Tibial nerve (tissue), 4 donors: ENCODE measurements around the gene SLCO2A1. TPM values are rescaled to one million over a fixed set of nuclear protein-coding genes. Genes with fewer than 3 reads are reported as not detected.

Source experiments
- DNase-seq, 2 donors: peaks; one replicate each; pipeline ENCODE4 v3.0.0-alpha.2; 2019; ENCODE audit warnings: low spot score in 2 of 2
- H3K27ac ChIP-seq, 4 donors: fragments of 200-600 bp; sonication (generic) in 3 of 4; one replicate each; pipeline ENCODE4 v1.5.1; 2017 to 2019; ENCODE audit warnings: mild to moderate bottlenecking in 1 of 4
- H3K27me3 ChIP-seq, 2 donors: fragments of 200-600 bp; sonication (generic) in 1 of 2; one replicate each; pipeline versions ENCODE4 v1.5.1 to v1.6.0; 2017 to 2019
- H3K36me3 ChIP-seq, 3 donors: fragments of 200-600 bp; sonication (generic); one replicate each; pipeline ENCODE4 v1.5.1; 2018 to 2019
- H3K4me1 ChIP-seq, 4 donors: fragments of 200-600 bp; sonication (generic) in 3 of 4; one replicate each; pipeline ENCODE4 v1.5.1; 2017 to 2019
- H3K4me3 ChIP-seq, 4 donors: fragments of 200-600 bp; sonication (generic) in 3 of 4; one replicate each; pipeline ENCODE4 v1.5.1; 2017 to 2019; ENCODE audit warnings: mild to moderate bottlenecking in 1 of 4, moderate library complexity in 1 of 4
- H3K9me3 ChIP-seq, 4 donors: fragments of 200-600 bp; sonication (generic) in 3 of 4; one replicate each; pipeline ENCODE4 v1.5.1; 2017 to 2019
- EP300 ChIP-seq, 2 donors: sonication (generic); formaldehyde crosslinking; IDR thresholded peaks; one replicate each; pipeline ENCODE4 v1.6.1; 2017; ENCODE audit warnings: antibody characterized with exemption in 2 of 2, mild to moderate bottlenecking in 1 of 2
- POLR2A ChIP-seq, 2 donors: fragments of 450-650 bp; IDR thresholded peaks; one replicate each; pipeline ENCODE4 v1.6.1; 2017; ENCODE audit warnings: antibody characterized with exemption in 2 of 2, mild to moderate bottlenecking in 2 of 2, moderate library complexity in 2 of 2
- WGBS, 2 donors: methylation state at CpG; one replicate each; pipeline ENCODE4 v1.1.5; 2018; 5-methylcytosine and 5-hydroxymethylcytosine counted together
- total RNA-seq, 4 donors: library from RNA; depleted of rRNA; stranded (reverse); fragments of >200 nt; gene quantifications; one replicate each; pipeline ENCODE4 v1.1.0, GENCODE V29; 2016
- TF ChIP-seq, protein P1 (sequence below), 5 experiments: fragments of 200-600 bp in 3 of 5; fragments of 450-650 bp in 2 of 5; sonication (generic) in 3 of 5; IDR thresholded peaks; one replicate each; pipeline ENCODE4 v1.5.1; 2016 to 2019; ENCODE audit warnings: antibody characterized with exemption in 5 of 5, mild to moderate bottlenecking in 3 of 5, moderate library complexity in 2 of 5

SLCO2A1 gene
- total RNA-seq, 4 donors from 2014 or later, result 8.8 to 22.9 (median 12.2) TPM

DNA sequence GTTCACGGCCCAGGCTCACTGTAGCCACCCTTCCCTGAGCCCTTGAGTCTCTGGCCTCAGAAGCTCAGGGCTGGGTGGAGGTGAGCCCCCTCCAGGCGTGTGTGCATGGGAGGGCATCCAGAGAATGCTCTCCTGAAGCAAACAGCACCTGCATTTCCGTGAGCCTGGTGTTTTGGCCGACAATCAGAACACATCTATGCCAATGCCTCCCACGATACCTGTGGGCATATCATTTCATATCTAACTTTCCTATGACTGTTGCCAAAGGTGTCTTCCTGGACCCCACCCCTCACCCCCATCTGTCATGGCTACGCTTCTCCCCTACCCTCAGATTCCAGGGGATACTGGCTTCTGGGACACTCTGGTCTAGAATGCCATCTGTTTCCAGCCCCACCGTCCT is 80.7 kb downstream of the SLCO2A1 start:
- Histone ChIP-seq H3K4me1 (peaks cover 0 to 15% (median 3%) of the 10 kb centered on the region in 4 donors), H3K36me3 (no peaks in the 10 kb centered on the region), H3K4me3 (no peak overlapping the region), H3K9me3 (peaks cover 0 to 7% (median 0%) of the 10 kb centered on the region in 4 donors), H3K27me3 (no peaks in the 10 kb centered on the region), H3K27ac (no peak overlapping the region)
- 82 to 84% methylated on average over 7 of the region's 7 CpGs for WGBS, 2 donors
- no peak for TF ChIP-seq POLR2A (IDR thresholded peaks at IDR 0.05)
- TF ChIP-seq, protein P1, sequence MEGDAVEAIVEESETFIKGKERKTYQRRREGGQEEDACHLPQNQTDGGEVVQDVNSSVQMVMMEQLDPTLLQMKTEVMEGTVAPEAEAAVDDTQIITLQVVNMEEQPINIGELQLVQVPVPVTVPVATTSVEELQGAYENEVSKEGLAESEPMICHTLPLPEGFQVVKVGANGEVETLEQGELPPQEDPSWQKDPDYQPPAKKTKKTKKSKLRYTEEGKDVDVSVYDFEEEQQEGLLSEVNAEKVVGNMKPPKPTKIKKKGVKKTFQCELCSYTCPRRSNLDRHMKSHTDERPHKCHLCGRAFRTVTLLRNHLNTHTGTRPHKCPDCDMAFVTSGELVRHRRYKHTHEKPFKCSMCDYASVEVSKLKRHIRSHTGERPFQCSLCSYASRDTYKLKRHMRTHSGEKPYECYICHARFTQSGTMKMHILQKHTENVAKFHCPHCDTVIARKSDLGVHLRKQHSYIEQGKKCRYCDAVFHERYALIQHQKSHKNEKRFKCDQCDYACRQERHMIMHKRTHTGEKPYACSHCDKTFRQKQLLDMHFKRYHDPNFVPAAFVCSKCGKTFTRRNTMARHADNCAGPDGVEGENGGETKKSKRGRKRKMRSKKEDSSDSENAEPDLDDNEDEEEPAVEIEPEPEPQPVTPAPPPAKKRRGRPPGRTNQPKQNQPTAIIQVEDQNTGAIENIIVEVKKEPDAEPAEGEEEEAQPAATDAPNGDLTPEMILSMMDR (IDR thresholded peaks at IDR 0.05), result no peak
- TF ChIP-seq EP300 (IDR thresholded peaks at IDR 0.05), result no peak
- DNase-seq, result no peak

DNA sequence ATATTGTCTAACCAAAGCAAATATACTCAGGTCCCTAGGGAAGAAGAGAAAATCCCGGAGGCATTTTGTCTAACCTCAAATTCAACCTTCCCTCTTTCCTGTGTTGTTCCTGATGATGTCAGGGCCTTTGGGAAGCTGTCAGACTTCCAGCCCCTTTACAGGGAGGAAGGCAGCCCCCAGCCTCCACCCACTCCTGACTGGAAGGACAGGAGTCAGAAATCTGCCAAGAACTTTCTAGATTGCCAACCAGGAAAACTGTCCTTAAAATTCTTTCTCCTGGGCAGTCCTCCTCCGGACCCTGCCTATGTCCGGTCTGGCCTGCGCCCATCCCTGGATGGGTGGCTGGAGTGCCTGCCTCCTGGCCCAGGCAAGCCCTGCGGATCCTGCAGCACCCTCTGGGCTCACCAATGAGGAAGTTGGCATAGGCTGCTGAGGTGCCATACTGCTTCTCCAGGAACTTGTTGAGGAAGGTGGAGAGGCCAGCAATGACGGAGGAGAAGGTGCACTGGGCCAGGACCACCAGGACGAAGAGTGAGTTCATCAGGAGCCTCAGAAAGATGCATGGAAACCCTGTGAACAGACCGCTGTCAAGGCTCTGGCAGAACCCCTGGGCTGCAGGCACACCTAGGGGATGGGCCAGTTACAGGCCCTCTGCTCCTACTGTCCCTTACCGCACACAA is 81.5 kb downstream of the SLCO2A1 start:
- Histone ChIP-seq H3K9me3 (peaks cover 0 to 7% (median 0%) of the 10 kb centered on the region in 4 donors), H3K4me3 (no peak overlapping the region), H3K4me1 (peaks cover 0 to 23% (median 3%) of the 10 kb centered on the region in 4 donors), H3K27ac (no peak overlapping the region), H3K27me3 (no peaks in the 10 kb centered on the region), H3K36me3 (no peaks in the 10 kb centered on the region)
- TF ChIP-seq, protein P1 (IDR thresholded peaks at IDR 0.05), result no peak
- TF ChIP-seq POLR2A (IDR thresholded peaks at IDR 0.05) (no peak), EP300 (IDR thresholded peaks at IDR 0.05) (no peak)
- 80 to 90% methylated on average over 8 to 9 of the region's 9 CpGs for WGBS, 2 donors
- DNase-seq, result no peak

DNA sequence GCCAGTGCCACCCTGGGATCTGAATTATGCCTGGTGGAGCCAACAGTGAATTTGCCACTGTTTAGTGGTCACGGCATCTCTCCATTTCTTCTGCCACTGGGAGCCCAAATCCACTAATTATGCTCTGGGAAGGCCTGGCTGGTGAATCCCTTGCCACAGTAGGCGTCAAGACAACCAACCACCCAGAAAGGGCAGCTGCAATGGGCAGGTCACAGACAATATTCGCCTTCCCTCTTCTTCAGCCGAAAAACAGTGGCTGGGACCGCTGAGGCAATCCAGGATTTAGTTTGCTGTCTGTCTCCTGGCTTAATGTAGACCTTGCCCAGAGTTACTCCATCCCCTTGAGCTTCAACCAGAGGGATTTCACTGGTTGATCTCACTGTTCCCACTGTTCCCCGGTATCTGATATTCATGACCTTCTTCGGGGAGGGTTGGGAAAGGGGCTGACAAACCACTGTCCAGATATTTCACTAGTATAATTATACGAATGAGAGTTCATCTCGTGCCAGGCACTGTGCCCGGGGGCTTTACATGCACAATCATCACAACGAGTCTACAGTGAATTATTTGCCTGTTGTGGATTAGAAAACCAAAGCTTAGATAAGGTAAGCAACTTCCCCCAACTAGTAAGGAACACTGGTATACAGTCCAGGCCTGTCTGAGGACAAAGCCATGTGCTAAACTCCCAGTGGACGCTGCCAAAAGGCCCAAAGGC is 84.2 kb downstream of the SLCO2A1 start:
- Histone ChIP-seq H3K9me3 (no peaks in the 10 kb centered on the region), H3K36me3 (no peaks in the 10 kb centered on the region), H3K27ac (peak overlapping the region in 1 of 4 donors; percentile 58), H3K4me1 (peaks cover 0 to 45% (median 6%) of the 10 kb centered on the region in 4 donors), H3K4me3 (no peak overlapping the region), H3K27me3 (no peaks in the 10 kb centered on the region)
- no peak for DNase-seq
- TF ChIP-seq EP300 (IDR thresholded peaks at IDR 0.05) (no peak), POLR2A (IDR thresholded peaks at IDR 0.05) (no peak)
- 81 to 86% methylated on average over 12 of the region's 12 CpGs for WGBS, 2 donors

DNA sequence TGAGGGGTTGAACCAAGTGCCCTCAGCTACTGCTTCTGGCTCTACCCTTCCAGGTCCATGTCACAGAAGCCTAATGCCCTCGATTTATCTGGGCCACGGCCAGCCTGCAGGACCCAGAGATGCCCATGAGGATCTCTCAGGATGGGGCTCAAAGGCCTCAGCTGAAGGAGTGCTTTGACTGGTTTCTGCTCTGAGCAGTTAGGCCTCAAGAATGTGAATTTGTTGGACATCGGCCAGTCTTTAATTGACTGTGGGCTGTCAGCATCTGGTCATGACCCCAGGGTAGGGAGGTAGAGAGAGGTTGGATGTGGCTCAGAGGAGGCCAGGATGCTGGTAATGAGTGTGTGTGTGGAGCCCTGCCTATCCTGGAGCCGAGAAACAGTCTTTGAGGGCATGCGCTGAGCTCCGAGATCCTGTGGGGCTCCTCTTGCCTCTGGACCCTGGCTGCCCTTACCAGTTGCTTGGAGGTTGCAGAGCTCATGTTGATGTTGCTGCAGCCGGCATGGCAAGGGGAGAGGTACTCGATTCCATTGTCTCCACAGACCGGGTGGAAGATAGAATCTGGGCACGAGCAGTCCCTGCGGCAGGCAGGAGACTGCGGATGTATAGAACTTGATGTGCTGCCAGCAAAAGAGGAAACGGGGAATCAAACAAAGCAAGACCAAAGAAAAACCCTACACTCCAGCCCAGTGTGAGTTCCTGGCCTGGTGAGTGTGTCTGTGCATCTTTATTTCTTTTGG is 84.9 kb downstream of the SLCO2A1 start:
- Histone ChIP-seq H3K4me3 (no peak overlapping the region), H3K9me3 (no peaks in the 10 kb centered on the region), H3K36me3 (no peaks in the 10 kb centered on the region), H3K4me1 (peaks cover 0 to 45% (median 6%) of the 10 kb centered on the region in 4 donors), H3K27me3 (no peaks in the 10 kb centered on the region), H3K27ac (peak overlapping the region in 2 of 4 donors; percentile 33 to 58)
- WGBS, 2 donors, result 48 to 57% methylated on average over 13 of the region's 13 CpGs
- TF ChIP-seq EP300 (IDR thresholded peaks at IDR 0.05) (peak; percentile 20 to 77), POLR2A (IDR thresholded peaks at IDR 0.05) (no peak)
- peak in 1 of 2 donors; percentile 29 for DNase-seq

DNA sequence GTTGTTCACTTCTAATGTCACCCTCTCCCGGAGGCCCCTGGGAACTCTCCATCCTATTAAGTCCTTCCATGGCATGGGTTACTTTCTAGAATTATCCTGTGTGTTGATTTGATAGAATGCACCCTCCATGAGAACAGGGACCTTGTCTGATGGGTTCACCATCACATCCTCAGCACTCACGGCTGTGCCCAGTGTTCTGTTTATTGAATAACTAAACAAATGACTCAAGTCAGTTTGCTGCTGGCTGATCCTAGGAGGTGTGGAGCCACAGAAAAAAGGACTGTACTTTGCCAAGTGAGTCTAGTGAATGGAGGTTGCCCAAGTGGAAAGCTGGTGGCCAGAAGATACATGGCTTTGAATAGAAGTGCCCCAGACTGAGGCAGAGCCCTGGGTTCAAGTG is 85.5 kb downstream of the SLCO2A1 start:
- no peaks in the 10 kb centered on the region for H3K9me3 ChIP-seq
- H3K27ac ChIP-seq, result peak overlapping the region in 1 of 4 donors; percentile 47
- no peak overlapping the region for H3K4me3 ChIP-seq
- 82 to 88% methylated on average over 2 of the region's 2 CpGs for WGBS, 2 donors
- DNase-seq, result no peak
- TF ChIP-seq EP300 (IDR thresholded peaks at IDR 0.05), result no peak
- TF ChIP-seq, protein P1 (IDR thresholded peaks at IDR 0.05), result no peak
- no peak for TF ChIP-seq POLR2A (IDR thresholded peaks at IDR 0.05)
- H3K4me1 ChIP-seq, result peaks cover 0 to 45% (median 6%) of the 10 kb centered on the region in 4 donors
- H3K27me3 ChIP-seq, result no peaks in the 10 kb centered on the region
- H3K36me3 ChIP-seq, result no peaks in the 10 kb centered on the region
